GM19468 (cell line): ENCODE results near the gene ACKR4.
"Not testable (repeated sequence)": the region's sequence is repeated elsewhere in the genome, so short reads cannot be mapped to it uniquely, and the experiment has no call there.

Experiments
- ATAC-seq: cut with Tn5 transposase; IDR thresholded peaks from one replicate; pipeline ENCODE4 v1.9.1; 2021; ENCODE audit warnings: mild to moderate bottlenecking, moderate library complexity, moderate number of reproducible peaks; ENCODE audit not compliant: unreplicated experiment; ENCODE audit errors: extremely low read depth

The ACKR4 gene

DNA sequence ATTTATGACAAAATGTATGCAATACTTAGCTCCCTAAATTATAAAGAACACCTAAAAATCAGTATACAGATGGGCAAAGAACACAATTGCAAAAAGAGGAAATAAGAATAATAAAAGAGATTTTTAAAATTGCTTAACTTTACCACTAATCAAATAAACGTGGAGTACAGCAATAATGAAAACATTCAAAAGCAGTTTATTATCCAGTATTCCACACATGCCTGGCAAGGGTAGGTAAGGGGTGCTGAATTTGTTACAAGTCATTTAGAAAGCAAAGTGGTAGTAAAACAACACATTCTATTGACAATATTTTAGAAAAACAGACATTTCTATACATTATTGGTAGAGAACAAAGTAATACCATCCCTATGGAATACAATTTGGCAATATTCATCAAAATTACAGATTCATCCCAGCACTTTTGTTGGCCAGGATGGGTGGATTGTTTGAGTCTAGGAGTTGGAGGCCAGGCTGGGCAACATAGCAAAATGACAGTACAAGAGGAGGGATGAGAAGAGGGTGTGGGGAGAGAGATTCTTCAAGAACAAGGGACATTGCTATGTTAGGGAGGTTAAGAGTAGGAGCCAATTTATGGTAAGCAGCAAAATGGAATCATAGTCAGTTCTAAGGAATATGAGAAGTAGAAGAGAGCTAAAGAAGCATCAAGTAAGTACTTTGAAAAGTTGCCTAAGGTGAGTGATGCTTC lies 3.7 kb upstream of the ACKR4 start:
- ATAC-seq, result no peak

DNA sequence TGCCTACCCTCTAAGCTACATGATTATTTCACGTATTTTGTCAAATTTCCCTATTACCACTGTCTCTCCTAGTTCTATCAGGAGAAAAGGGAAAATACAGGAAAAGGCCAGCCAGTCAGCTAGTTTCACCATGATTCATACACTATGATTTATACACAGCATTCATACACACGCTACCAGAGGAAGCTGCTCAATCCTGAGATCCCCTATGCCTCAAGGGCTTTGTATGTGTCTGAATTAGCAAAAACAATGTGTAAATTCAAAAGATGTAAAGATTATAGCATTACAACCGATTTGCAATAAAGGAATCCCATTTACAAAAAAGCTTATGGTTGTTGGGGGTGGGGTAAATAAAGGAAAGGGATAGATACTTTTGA lies 3.1 kb upstream of the ACKR4 start:
- ATAC-seq, result no peak

DNA sequence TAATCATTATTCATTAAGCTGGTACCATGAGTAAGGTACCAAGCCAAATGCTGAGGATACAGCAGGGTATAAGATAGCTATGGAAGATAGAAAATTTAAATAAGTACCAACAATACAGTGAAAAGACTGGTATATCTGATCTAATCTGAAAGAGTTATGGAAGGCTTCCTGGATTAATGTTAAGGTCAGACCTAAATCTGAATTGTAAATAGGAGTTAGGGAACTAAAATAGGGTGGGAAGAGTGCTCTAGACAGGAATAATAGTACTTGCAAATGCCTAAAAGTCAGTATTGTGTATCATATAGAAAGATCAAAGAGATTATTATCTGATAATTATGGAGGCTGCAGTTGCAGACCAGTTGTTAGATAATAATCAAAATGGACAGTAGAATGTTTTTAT lies 2.6 kb upstream of the ACKR4 start:
- ATAC-seq, result no peak

DNA sequence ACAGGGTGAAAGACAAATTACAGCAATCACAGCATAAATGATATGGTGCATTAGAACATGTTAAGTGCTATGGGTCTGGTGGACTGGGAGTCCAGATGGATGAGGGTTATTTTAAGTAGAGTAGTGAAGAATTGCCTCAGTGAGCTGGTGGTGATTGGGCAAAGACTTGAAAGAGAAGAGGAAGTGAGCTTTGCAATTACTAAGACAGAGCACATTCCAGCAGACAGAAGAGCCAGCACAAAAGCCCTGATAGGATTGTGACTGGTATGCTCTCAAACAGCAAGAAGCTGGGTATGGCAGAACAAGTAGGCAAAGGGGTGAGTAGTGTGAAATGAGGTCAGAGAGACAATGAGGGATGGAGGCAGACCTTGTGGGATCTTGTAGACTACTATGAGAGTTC lies 2.1 kb upstream of the ACKR4 start:
- no peak for ATAC-seq

GRCh38 chr3:132596326-132596725 lies 744 bp upstream of the ACKR4 start:
- ATAC-seq, result no peak

- no peak for ATAC-seq
Measured at GRCh38 chr3:132597660-132598059, 590 bp downstream of the ACKR4 start.

GRCh38 chr3:132598181-132598580 lies 1.1 kb downstream of the ACKR4 start:
- no peak for ATAC-seq

- ATAC-seq, result not testable (repeated sequence)
Measured at GRCh38 chr3:132600614-132601013, 3.5 kb downstream of the ACKR4 start.

GRCh38 chr3:132605374-132605792 lies 8.3 kb downstream of the ACKR4 start:
- no peak for ATAC-seq

- ATAC-seq, result no peak
Measured at GRCh38 chr3:132606085-132606484, 9.0 kb downstream of the ACKR4 start.

GRCh38 chr3:132606620-132607019 lies 9.6 kb downstream of the ACKR4 start:
- not testable (repeated sequence) for ATAC-seq

DNA sequence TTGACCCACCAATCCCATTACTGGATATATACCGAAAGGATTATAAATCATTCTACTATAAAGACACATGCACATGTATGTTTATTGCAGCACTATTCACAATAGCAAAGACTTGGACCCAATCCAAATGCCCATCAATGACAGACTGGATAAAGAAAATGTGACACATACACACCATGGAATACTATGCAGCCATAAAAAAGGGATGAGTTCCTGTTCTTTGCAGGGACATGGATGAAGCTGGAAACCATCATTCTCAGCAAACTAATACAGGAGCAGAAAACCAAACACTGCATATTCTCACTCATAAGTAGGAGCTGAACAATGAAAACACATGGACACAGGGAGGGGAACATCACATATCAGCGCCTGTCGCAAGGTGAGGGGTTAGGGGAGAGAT lies 18.2 kb downstream of the ACKR4 start:
- ATAC-seq, result not testable (repeated sequence)

- no peak for ATAC-seq
Measured at GRCh38 chr3:132615881-132616280, 18.8 kb downstream of the ACKR4 start.

GRCh38 chr3:132616780-132617179 lies 19.7 kb downstream of the ACKR4 start:
- ATAC-seq, result no peak

GRCh38 chr3:132622148-132622547 lies 25.1 kb downstream of the ACKR4 start:
- no peak for ATAC-seq

DNA sequence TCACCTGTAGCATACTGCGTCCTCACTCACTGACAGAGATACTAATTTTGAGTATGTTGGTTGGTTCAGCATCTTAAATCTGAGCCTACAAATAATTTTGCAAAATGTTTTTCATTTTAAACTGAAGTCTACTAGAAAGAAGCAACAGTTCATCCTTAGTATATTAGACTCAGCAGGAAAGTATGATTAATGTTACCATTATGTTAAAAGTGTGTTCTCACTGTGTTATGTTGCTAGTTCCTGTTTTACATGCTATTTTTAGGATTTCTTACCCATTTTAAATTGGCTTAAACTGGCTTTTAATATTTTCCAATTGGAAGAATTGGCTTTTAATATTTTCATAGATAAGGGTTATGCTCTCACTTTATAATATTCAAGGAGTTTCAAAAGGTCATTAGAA lies 25.7 kb downstream of the ACKR4 start:
- no peak for ATAC-seq

DNA sequence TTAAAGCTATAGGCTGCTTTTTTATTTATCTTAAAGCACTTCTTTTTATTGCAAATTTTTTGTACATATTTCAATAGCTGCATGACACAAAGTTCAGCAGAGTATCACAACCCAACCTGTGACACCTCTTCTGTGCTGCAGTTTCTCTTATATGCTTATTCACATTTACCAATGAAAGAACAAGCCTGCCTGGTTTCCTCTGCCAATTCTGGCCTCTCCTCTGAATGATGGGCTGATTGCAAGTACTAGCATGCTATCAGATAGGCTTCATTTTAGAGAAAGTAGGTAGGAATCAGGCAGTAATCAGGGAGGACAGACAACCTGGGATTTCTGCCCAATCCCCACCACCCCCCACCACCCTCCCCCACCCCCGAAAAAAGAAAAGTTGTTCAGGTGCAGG lies 26.6 kb downstream of the ACKR4 start:
- ATAC-seq, result no peak

DNA sequence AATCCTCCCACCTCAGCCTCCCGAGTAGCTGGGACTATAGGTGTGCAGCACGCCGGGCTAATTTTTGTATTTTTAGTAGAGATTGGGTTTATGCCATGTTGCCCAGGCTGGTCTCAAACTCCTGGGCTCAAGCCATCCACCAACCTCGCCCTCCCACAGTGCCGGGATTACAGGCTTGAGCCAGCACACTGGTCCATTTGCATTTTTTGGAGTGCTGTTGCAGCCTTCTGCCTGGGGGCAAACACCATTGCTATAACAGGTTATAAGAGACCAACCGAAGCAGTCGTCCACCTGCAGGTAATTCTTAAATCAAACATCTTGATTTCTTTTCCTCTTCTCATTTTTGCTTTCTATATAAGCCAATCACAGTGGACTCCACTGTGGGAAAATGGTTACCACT lies 27.7 kb downstream of the ACKR4 start:
- no peak for ATAC-seq

GRCh38 chr3:132625613-132626012 lies 28.5 kb downstream of the ACKR4 start:
- peak; percentile 70 for ATAC-seq

- ATAC-seq, result no peak
Measured at GRCh38 chr3:132626955-132627354, 29.9 kb downstream of the ACKR4 start.

DNA sequence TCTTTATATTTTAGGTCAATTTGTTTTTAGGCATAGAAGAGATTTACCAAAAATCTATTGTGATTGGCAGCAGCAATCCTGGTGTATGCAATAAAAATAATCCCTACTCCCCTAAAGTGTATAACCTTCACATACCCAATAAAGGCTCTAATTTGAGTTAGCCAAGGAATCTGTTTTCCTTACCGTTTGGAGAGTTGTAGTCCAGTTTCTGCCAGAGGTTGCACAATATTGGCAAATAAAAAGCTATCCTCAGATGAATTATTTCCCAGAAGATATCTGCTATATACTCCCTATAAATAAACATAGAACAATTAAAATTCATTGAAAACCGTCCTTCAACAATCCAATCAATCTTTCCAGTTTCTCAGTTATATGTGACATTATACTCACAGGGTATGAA lies 31.1 kb downstream of the ACKR4 start:
- no peak for ATAC-seq

GRCh38 chr3:132629928-132630327 lies 32.9 kb downstream of the ACKR4 start:
- no peak for ATAC-seq

GRCh38 chr3:132630612-132631011 lies 33.5 kb downstream of the ACKR4 start:
- no peak for ATAC-seq
